H1 (cell line): ENCODE results near the gene PBX2. TPM values are rescaled to one million over a fixed set of nuclear protein-coding genes. Genes with fewer than 3 reads are reported as not detected.
A peak's percentile ranks its signal among the peaks of the same experiment; 100 is the strongest.

Source experiments
- CTCF ChIA-PET: fragments of 300-600 bp; sonication (Branson Sonifier 250); formaldehyde crosslinking; loops from one replicate; lab custom pipeline; 2021; ENCODE audit not compliant: partially characterized antibody; lab: Charles Lee
- POLR2A ChIA-PET: fragments of 300-600 bp; sonication (Branson Sonifier 250); formaldehyde crosslinking; loops from one replicate; lab custom pipeline; 2021; ENCODE audit warnings: inconsistent platforms; ENCODE audit not compliant: partially characterized antibody; lab: Charles Lee
- DNase-seq, 2 experiments: peaks; one replicate each; pipeline versions ENCODE4 v3.0.0 to v3.0.0-alpha.2; 2010 to 2022; ENCODE audit warnings: low spot score in 2 of 2, low read depth in 1 of 2, mixed read lengths in 1 of 2
- FAIRE-seq: peaks from 2 replicates; lab custom pipeline; 2011; peaks lifted over from hg19 to GRCh38; lab: Jason Lieb, UNC
- H2AFZ ChIP-seq: 2 replicates; pipeline ENCODE4 v1.8.1; 2012; ENCODE audit warnings: low read length, inconsistent platforms
- H2AK5ac ChIP-seq: 2 replicates; pipeline ENCODE4 v1.6.1; 2013; ENCODE audit warnings: low read depth, low read length
- H2BK120ac ChIP-seq: replicated peaks from 2 replicates; pipeline ENCODE3; 2013; ENCODE audit warnings: low read depth, low read length, inconsistent platforms
- H2BK12ac ChIP-seq: 2 replicates; pipeline ENCODE4 v1.6.1; 2013; ENCODE audit warnings: low read depth, low read length
- H2BK15ac ChIP-seq: 2 replicates; pipeline ENCODE4 v1.6.1; 2013; ENCODE audit warnings: low read length
- H2BK20ac ChIP-seq: 2 replicates; pipeline ENCODE4 v1.6.1; 2013; ENCODE audit warnings: low read length
- H2BK5ac ChIP-seq: 2 replicates; pipeline ENCODE4 v1.6.1; 2013; ENCODE audit warnings: low read depth, low read length
- H3K14ac ChIP-seq: 2 replicates; pipeline ENCODE4 v1.6.1; 2013; ENCODE audit warnings: inconsistent platforms; ENCODE audit not compliant: insufficient read length
- H3K18ac ChIP-seq: 2 replicates; pipeline ENCODE4 v1.6.1; 2013; ENCODE audit warnings: low read length; ENCODE audit errors: extremely low read depth
- H3K23ac ChIP-seq: 2 replicates; pipeline ENCODE4 v1.6.1; 2013; ENCODE audit warnings: inconsistent platforms; ENCODE audit not compliant: insufficient read length
- H3K23me2 ChIP-seq: 2 replicates; pipeline ENCODE4 v1.6.1; 2013; ENCODE audit warnings: low read depth, low read length
- H3K27ac ChIP-seq: 2 replicates; pipeline ENCODE4 v1.6.1; 2011; ENCODE audit warnings: low read depth, low read length, inconsistent platforms
- H3K27me3 ChIP-seq, 4 experiments: replicated peaks in 1 of 4; 1 replicate in 1 of 4; 2 replicates in 3 of 4; pipeline versions ENCODE4 v1.6.1 to v1.8.1; 2011 to 2013; ENCODE audit warnings: low read length in 3 of 4, mild to moderate bottlenecking in 3 of 4, inconsistent platforms in 2 of 4, mixed read lengths in 2 of 4, moderate library complexity in 1 of 4; ENCODE audit not compliant: control insufficient read depth in 3 of 4, insufficient read depth in 3 of 4; ENCODE audit errors: extremely low read depth in 1 of 4
- H3K36me3 ChIP-seq, 4 experiments: 2 replicates each; pipeline versions ENCODE4 v1.6.1 to v1.8.1; 2011 to 2013; ENCODE audit warnings: mild to moderate bottlenecking in 4 of 4, low read length in 3 of 4, moderate library complexity in 2 of 4, control low read depth in 1 of 4, inconsistent platforms in 1 of 4; ENCODE audit not compliant: insufficient read depth in 4 of 4, control insufficient read depth in 2 of 4
- H3K4ac ChIP-seq: replicated peaks from 2 replicates; pipeline ENCODE3; 2013; ENCODE audit warnings: low read length, low read depth, mixed read lengths, inconsistent platforms; ENCODE audit not compliant: insufficient read length
- H3K4me1 ChIP-seq, 4 experiments: replicated peaks in 1 of 4; 1 replicate in 1 of 4; 2 replicates in 3 of 4; pipeline versions ENCODE4 v1.6.1 to v1.8.1; 2011 to 2013; ENCODE audit warnings: low read length in 3 of 4, inconsistent platforms in 2 of 4, mixed read lengths in 1 of 4; ENCODE audit not compliant: insufficient read depth in 4 of 4, control insufficient read depth in 3 of 4
- H3K4me2 ChIP-seq, 2 experiments: 2 replicates each; pipeline versions ENCODE4 v1.6.1 to v1.8.1; 2011 to 2013; ENCODE audit warnings: low read depth in 2 of 2, low read length in 2 of 2, control low read depth in 1 of 2, inconsistent platforms in 1 of 2, mild to moderate bottlenecking in 1 of 2; ENCODE audit not compliant: insufficient read depth in 1 of 2
- H3K4me3 ChIP-seq, 4 experiments: fragments of 200-600, 300-600 bp in 1 of 4; sonication (generic), shearing (Covaris generic), sonication (Bioruptor Twin) in 1 of 4; 2 replicates each; pipeline versions ENCODE4 v1.5.1 to v1.8.1; 2011 to 2016; ENCODE audit warnings: low read length in 4 of 4, low read depth in 3 of 4, control low read depth in 2 of 4, inconsistent platforms in 2 of 4, mild to moderate bottlenecking in 2 of 4, mixed read lengths in 1 of 4, moderate library complexity in 1 of 4; ENCODE audit not compliant: insufficient read depth in 2 of 4; ENCODE audit errors: extremely low read depth in 1 of 4
- H3K56ac ChIP-seq: replicated peaks from 2 replicates; pipeline ENCODE3; 2013; ENCODE audit warnings: low read depth, mild to moderate bottlenecking, mixed read lengths, low read length, inconsistent platforms; ENCODE audit not compliant: insufficient read length
- H3K79me1 ChIP-seq: 2 replicates; pipeline ENCODE4 v1.6.1; 2013; ENCODE audit warnings: low read depth, low read length, control low read depth
- H3K79me2 ChIP-seq, 2 experiments: 2 replicates each; pipeline versions ENCODE4 v1.6.1 to v1.8.1; 2012 to 2013; ENCODE audit warnings: low read length in 2 of 2, mild to moderate bottlenecking in 2 of 2, inconsistent platforms in 1 of 2; ENCODE audit not compliant: insufficient read depth in 2 of 2, control insufficient read depth in 1 of 2
- H3K9ac ChIP-seq, 4 experiments: replicated peaks in 1 of 4; 1 replicate in 1 of 4; 2 replicates in 3 of 4; pipeline versions ENCODE4 v1.6.1 to v1.8.1; 2011 to 2013; ENCODE audit warnings: low read depth in 3 of 4, low read length in 3 of 4, control low read depth in 2 of 4, mild to moderate bottlenecking in 2 of 4, moderate library complexity in 2 of 4, inconsistent platforms in 1 of 4; ENCODE audit errors: extremely low read depth in 1 of 4
- H3K9me3 ChIP-seq, 2 experiments: 2 replicates each; pipeline versions ENCODE4 v1.6.1 to v1.8.1; 2012 to 2013; ENCODE audit warnings: mild to moderate bottlenecking in 2 of 2, moderate library complexity in 2 of 2, control low read depth in 1 of 2, inconsistent platforms in 1 of 2, low read depth in 1 of 2, low read length in 1 of 2, mixed read lengths in 1 of 2; ENCODE audit not compliant: insufficient read depth in 2 of 2
- H4K20me1 ChIP-seq, 2 experiments: replicated peaks in 1 of 2; 2 replicates each; pipeline versions ENCODE3 to v1.8.1; 2011 to 2013; ENCODE audit warnings: inconsistent platforms in 2 of 2, low read length in 2 of 2, mild to moderate bottlenecking in 1 of 2; ENCODE audit not compliant: insufficient read depth in 2 of 2, control insufficient read depth in 1 of 2
- H4K5ac ChIP-seq: 2 replicates; pipeline ENCODE4 v1.6.1; 2013; ENCODE audit warnings: low read length, low read depth, mixed read lengths, inconsistent platforms; ENCODE audit not compliant: insufficient read length
- H4K8ac ChIP-seq: 2 replicates; pipeline ENCODE4 v1.8.0; 2013; ENCODE audit warnings: mild to moderate bottlenecking, moderate library complexity, low read length, inconsistent platforms; ENCODE audit not compliant: insufficient read depth; ENCODE audit errors: extremely low read depth
- H4K91ac ChIP-seq: replicated peaks from 2 replicates; pipeline ENCODE3; 2013; ENCODE audit warnings: low read length, mixed read lengths, inconsistent platforms; ENCODE audit not compliant: insufficient read length
- JUN ChIP-seq: IDR thresholded peaks from 2 replicates; pipeline ENCODE4 v1.6.1; 2011; ENCODE audit warnings: low read depth, mild to moderate bottlenecking, improper control_type of control experiment, low read length
- WGBS, 2 experiments: shearing (Covaris generic) in 1 of 2; methylation state at CpG; one replicate each; pipeline versions ENCODE4 v1.1.6 to v1.1.7; 2013 to 2015; ENCODE audit warnings: low lambda C conversion rate in 2 of 2, mixed read lengths in 2 of 2, inconsistent platforms in 1 of 2, low coverage in 1 of 2, missing lambda C conversion rate in 1 of 2; ENCODE audit not compliant: insufficient replicate concordance in 2 of 2, insufficient coverage in 1 of 2, insufficient read length in 1 of 2; ENCODE audit errors: extremely low coverage in 1 of 2, missing lambda C conversion rate in 1 of 2; 5-methylcytosine and 5-hydroxymethylcytosine counted together
- polyA plus RNA-seq, 7 experiments: library from polyadenylated mRNA; depleted of rRNA in 3 of 7; stranded (reverse) in 5 of 7; unstranded in 2 of 7; fragments of >200 nt in 5 of 7; fragments of 200-250 nt in 2 of 7; gene quantifications; 1 replicate in 5 of 7; 2 replicates in 1 of 7; 4 replicates in 1 of 7; pipeline versions ENCODE4 v1.2.1 to v1.2.3, GENCODE V29; 2011 to 2013; ENCODE audit warnings: missing spikeins in 2 of 7, mixed read lengths in 2 of 7
- total RNA-seq: library from RNA; stranded (reverse); fragmentation: NEBNext Ultra II Directional; extraction: Animal tissue kit (Norgen Biotek cat#: 25700); gene quantifications from 2 replicates; pipeline ENCODE4 v1.2.1, GENCODE V29; 2021

The PBX2 gene
- total and polyA plus RNA-seq, 2 of the 8 experiments (the other 6 are each of a cell fraction or from before 2014, with no cell fraction given): 102 to 130 TPM

- no peak overlapping the region for H4K8ac ChIP-seq
- peak overlapping the region; percentile 17; the same call in 1 of the 2 replicates for H2AK5ac ChIP-seq
- 67% methylated on average over 4 of the region's 4 CpGs; no CpG with 5 or more reads in 1 of the 2 experiments for WGBS, 2 experiments
- H3K27ac ChIP-seq: no peak overlapping the region
- no peak overlapping the region for H3K23ac ChIP-seq
- no peak overlapping the region for H3K18ac ChIP-seq
- peaks cover 3 to 13% (median 9%) of the 10 kb centered on the region in 4 experiments; a peak in 5 of 7 replicates for H3K4me1 ChIP-seq
- H3K4me3 ChIP-seq: no peak overlapping the region
- ChIA-PET POLR2A (interaction anchor here (0.8 to 2.3 kb wide), 5 partner anchors 9 to 44 kb away, joined by 4 to 10 read pairs (median 6); partner anchors contain the start of gene EGFL8), CTCF (interaction anchor here (0.9 to 2.4 kb wide), 5 partner anchors 24 to 55 kb away, joined by 3 to 7 read pairs (median 3); partner anchors contain the start of gene FKBPL)
- no peak overlapping the region for H4K91ac ChIP-seq
- H4K5ac ChIP-seq: no peak overlapping the region
- H2BK12ac ChIP-seq: no peak overlapping the region
- 0 out of 2 replicates have a peak overlapping the region, but pooled peaks have one; percentile 19 for H2BK5ac ChIP-seq
- no peak overlapping the region for H2BK120ac ChIP-seq
- peaks cover 4% of the 10 kb centered on the region; the same call in 1 of the 2 replicates for H3K79me1 ChIP-seq
- peaks cover 4 to 26% (median 25%) of the 10 kb centered on the region in 4 experiments for H3K36me3 ChIP-seq
- peaks cover 13 to 38% of the 10 kb centered on the region in 2 experiments for H3K79me2 ChIP-seq
- no peaks in the 10 kb centered on the region for H3K27me3 ChIP-seq
- H4K20me1 ChIP-seq: peaks cover 8 to 9% of the 10 kb centered on the region in 2 experiments
- H2BK15ac ChIP-seq: no peak overlapping the region
- H3K56ac ChIP-seq: no peak overlapping the region
- DNase-seq: no peak
- peaks cover 19% of the 10 kb centered on the region for H3K23me2 ChIP-seq
- H3K9ac ChIP-seq: no peak overlapping the region; a peak in 1 of 7 replicates
- no peak overlapping the region for H3K4ac ChIP-seq
- H3K14ac ChIP-seq: no peak overlapping the region
- H3K4me2 ChIP-seq: peak overlapping the region; percentile 6 to 32; a peak in 2 of 4 replicates
- no peak overlapping the region for H2BK20ac ChIP-seq
- no peaks in the 10 kb centered on the region for H3K9me3 ChIP-seq
- no peak for TF ChIP-seq JUN
- TF ChIP-seq, all 59 proteins: peak for 0
- H2AFZ ChIP-seq: no peak overlapping the region
- no peak for FAIRE-seq
Observed at GRCh38 chr6:32173051-32173727, 16.8 kb downstream of the PBX2 start.
